PFSK-1 (cell line): ENCODE results near the gene SESN2.

ENCODE experiments used
- FOXP2 ChIP-seq: optimal IDR thresholded peaks from 2 replicates; pipeline ENCODE3; 2011; ENCODE audit warnings: borderline replicate concordance, control low read depth, inconsistent platforms; ENCODE audit not compliant: insufficient read depth; ENCODE audit errors: extremely low read length, extremely low read depth
- SIN3A ChIP-seq: IDR thresholded peaks from 2 replicates; pipeline ENCODE4 v1.6.1; 2012; ENCODE audit warnings: mild to moderate bottlenecking, low read length, moderate library complexity, borderline replicate concordance; ENCODE audit not compliant: insufficient read depth
- TF ChIP-seq, protein P1 (sequence below), 2 experiments: IDR thresholded peaks; 2 replicates each; pipeline versions ENCODE4 v1.6.1 to v1.8.0; 2011 to 2012; ENCODE audit warnings: low read depth in 2 of 2, low read length in 2 of 2, control low read depth in 1 of 2, inconsistent platforms in 1 of 2, mild to moderate bottlenecking in 1 of 2, moderate library complexity in 1 of 2; ENCODE audit not compliant: insufficient read depth in 1 of 2

DNA sequence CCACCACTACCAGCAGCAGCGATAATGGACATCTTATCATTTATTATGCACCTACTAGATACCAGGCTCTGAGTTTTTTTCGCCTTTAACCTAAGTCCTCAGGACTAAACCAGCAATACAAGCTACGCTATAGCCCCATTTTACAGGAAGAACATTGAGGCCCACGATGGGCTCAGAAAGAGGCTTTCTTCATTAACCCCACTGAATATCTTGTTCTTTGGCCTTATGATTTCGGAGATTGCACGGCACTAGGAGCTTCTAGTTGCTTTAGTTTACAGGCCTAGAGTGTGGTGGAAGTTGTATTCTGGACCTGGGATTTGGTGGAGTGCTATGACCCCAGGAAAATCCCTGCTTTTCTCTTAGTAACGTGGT lies 1.5 kb downstream of the SESN2 start:
- TF ChIP-seq FOXP2 (no peak), SIN3A (no peak)
- TF ChIP-seq, protein P1, sequence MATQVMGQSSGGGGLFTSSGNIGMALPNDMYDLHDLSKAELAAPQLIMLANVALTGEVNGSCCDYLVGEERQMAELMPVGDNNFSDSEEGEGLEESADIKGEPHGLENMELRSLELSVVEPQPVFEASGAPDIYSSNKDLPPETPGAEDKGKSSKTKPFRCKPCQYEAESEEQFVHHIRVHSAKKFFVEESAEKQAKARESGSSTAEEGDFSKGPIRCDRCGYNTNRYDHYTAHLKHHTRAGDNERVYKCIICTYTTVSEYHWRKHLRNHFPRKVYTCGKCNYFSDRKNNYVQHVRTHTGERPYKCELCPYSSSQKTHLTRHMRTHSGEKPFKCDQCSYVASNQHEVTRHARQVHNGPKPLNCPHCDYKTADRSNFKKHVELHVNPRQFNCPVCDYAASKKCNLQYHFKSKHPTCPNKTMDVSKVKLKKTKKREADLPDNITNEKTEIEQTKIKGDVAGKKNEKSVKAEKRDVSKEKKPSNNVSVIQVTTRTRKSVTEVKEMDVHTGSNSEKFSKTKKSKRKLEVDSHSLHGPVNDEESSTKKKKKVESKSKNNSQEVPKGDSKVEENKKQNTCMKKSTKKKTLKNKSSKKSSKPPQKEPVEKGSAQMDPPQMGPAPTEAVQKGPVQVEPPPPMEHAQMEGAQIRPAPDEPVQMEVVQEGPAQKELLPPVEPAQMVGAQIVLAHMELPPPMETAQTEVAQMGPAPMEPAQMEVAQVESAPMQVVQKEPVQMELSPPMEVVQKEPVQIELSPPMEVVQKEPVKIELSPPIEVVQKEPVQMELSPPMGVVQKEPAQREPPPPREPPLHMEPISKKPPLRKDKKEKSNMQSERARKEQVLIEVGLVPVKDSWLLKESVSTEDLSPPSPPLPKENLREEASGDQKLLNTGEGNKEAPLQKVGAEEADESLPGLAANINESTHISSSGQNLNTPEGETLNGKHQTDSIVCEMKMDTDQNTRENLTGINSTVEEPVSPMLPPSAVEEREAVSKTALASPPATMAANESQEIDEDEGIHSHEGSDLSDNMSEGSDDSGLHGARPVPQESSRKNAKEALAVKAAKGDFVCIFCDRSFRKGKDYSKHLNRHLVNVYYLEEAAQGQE (IDR thresholded peaks at IDR 0.05; ENCODE audit: insufficient read depth in 1 of 2, low read depth in 2 of 2, low read length in 2 of 2), result no peak
